ENCODE results near the gene SPATA21.

Gene SPATA21

GRCh38 chr1:16451841-16452528 lies 14.8 kb upstream of the SPATA21 start:
- DNase-seq (ENCODE audit: low read depth, low spot score), result no peak

GRCh38 chr1:16450863-16451481 lies 13.7 kb upstream of the SPATA21 start:
- no peak for DNase-seq (ENCODE audit: low read depth, low spot score)

- no peak for DNase-seq (ENCODE audit: low read depth, low spot score)
These were observed 12.4 kb upstream of the SPATA21 start for GRCh38 chr1:16449666-16450065.

- no peak for DNase-seq (ENCODE audit: low read depth, low spot score)
These were observed 11.8 kb upstream of the SPATA21 start for GRCh38 chr1:16449065-16449464.

- DNase-seq (ENCODE audit: low read depth, low spot score), result no peak
These were observed 10.4 kb upstream of the SPATA21 start for GRCh38 chr1:16447641-16448040.

- DNase-seq (ENCODE audit: low read depth, low spot score), result no peak
These were observed 8.9 kb upstream of the SPATA21 start for GRCh38 chr1:16446116-16446515.

GRCh38 chr1:16445052-16445451 lies 7.8 kb upstream of the SPATA21 start:
- no peak for DNase-seq (ENCODE audit: low read depth, low spot score)

GRCh38 chr1:16443975-16444770 lies 6.9 kb upstream of the SPATA21 start:
- DNase-seq (ENCODE audit: low read depth, low spot score), result no peak

GRCh38 chr1:16442941-16443340 lies 5.7 kb upstream of the SPATA21 start:
- DNase-seq (ENCODE audit: low read depth, low spot score), result no peak

GRCh38 chr1:16442265-16442664 lies 5.0 kb upstream of the SPATA21 start:
- DNase-seq (ENCODE audit: low read depth, low spot score), result no peak

- no peak for DNase-seq (ENCODE audit: low read depth, low spot score)
These were observed 4.0 kb upstream of the SPATA21 start for GRCh38 chr1:16441282-16441665.

- DNase-seq (ENCODE audit: low read depth, low spot score), result peak; percentile 88
These were observed 3.5 kb upstream of the SPATA21 start, which contains the start of gene NECAP2 for GRCh38 chr1:16440470-16441281. Gene NECAP2, plus strand, starts transcription at chr1:16440724. Its CDS starts 38 bp downstream, at chr1:16440762.

GRCh38 chr1:16440131-16440469 lies 2.9 kb upstream of the SPATA21 start:
- DNase-seq (ENCODE audit: low read depth, low spot score), result no peak

- DNase-seq (ENCODE audit: low read depth, low spot score), result no peak
These were observed 1.7 kb upstream of the SPATA21 start for GRCh38 chr1:16438924-16439323.

GRCh38 chr1:16438516-16438915 lies 1.3 kb upstream of the SPATA21 start:
- DNase-seq (ENCODE audit: low read depth, low spot score), result no peak

- DNase-seq (ENCODE audit: low read depth, low spot score), result no peak
These were observed 2.7 kb downstream of the SPATA21 start for GRCh38 chr1:16434501-16434900.

GRCh38 chr1:16434007-16434406 lies 3.2 kb downstream of the SPATA21 start:
- no peak for DNase-seq (ENCODE audit: low read depth, low spot score)

GRCh38 chr1:16433030-16433429 lies 4.2 kb downstream of the SPATA21 start:
- DNase-seq (ENCODE audit: low read depth, low spot score), result no peak

- DNase-seq (ENCODE audit: low read depth, low spot score), result no peak
These were observed 6.6 kb downstream of the SPATA21 start for GRCh38 chr1:16430606-16431005.

- DNase-seq (ENCODE audit: low read depth, low spot score), result no peak
These were observed 11.8 kb downstream of the SPATA21 start for GRCh38 chr1:16425125-16426025.

GRCh38 chr1:16422041-16422440 lies 15.2 kb downstream of the SPATA21 start:
- DNase-seq (ENCODE audit: low read depth, low spot score), result no peak
